Activated T-cell treated with anti-CD3 and anti-CD28 coated beads, Interleukin-2, amount 50 U/mL, for 24 hours (primary cell): ENCODE measurements around the gene SIPA1L3.

ENCODE experiments used
- DNase-seq: peaks from one replicate; pipeline ENCODE4 v3.0.0-alpha.2; 2020
- H3K27ac Mint-ChIP-seq: 2 replicates; pipeline ENCODE4 v1.8.0; 2020; ENCODE audit warnings: mild to moderate bottlenecking, mixed read lengths
- H3K27me3 Mint-ChIP-seq: 2 replicates; pipeline ENCODE4 v1.8.0; 2020; ENCODE audit warnings: mixed read lengths
- H3K36me3 Mint-ChIP-seq: 2 replicates; pipeline ENCODE4 v1.8.0; 2020; ENCODE audit warnings: low read depth, mixed read lengths
- H3K4me1 Mint-ChIP-seq: 2 replicates; pipeline ENCODE4 v1.8.0; 2020; ENCODE audit warnings: low read depth, mixed read lengths
- H3K4me3 Mint-ChIP-seq: 2 replicates; pipeline ENCODE4 v1.8.0; 2020; ENCODE audit warnings: mild to moderate bottlenecking, moderate library complexity, mixed read lengths
- H3K9me3 Mint-ChIP-seq: 2 replicates; pipeline ENCODE4 v1.8.0; 2020; ENCODE audit warnings: mixed read lengths

SIPA1L3 gene

DNA sequence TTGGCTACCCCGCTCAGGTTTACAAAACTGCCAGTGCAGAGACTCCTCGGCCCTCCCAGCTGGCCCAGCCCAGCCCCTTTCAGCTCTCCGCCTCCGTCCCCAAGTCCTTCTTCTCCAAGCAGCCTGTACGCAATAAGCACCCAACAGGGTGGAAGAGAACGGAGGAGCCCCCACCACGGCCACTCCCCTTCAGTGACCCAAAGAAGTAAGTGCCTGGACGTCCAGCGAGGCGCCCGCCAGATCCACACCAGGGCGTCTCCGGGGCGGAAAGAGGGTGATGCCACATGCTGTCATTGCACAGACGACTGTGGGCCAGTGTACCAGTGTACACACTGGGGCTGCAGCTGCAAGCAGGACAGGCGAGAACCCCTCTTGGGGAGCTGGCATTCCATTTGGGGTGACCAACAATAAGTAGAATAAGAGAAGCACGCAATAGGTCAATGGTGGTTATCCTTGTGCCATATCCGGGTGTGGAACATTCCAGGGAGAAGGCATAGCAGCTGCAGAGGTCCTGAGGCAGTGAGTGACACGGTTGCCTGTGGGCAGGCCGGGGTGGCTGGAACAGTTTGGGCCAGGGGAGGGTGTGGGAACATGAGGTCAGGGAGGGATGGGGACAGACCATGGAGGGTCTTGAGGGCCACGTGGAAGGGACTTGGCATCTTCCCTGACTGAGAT is 275.7 kb downstream of the SIPA1L3 start:
- H3K27ac Mint-ChIP-seq, result no peak overlapping the region
- DNase-seq, result no peak
- peaks cover 51% of the 10 kb centered on the region for H3K36me3 Mint-ChIP-seq
- no peaks in the 10 kb centered on the region for H3K27me3 Mint-ChIP-seq
- no peak overlapping the region for H3K4me3 Mint-ChIP-seq
- peaks cover 13% of the 10 kb centered on the region for H3K9me3 Mint-ChIP-seq
- H3K4me1 Mint-ChIP-seq, result no peaks in the 10 kb centered on the region

DNA sequence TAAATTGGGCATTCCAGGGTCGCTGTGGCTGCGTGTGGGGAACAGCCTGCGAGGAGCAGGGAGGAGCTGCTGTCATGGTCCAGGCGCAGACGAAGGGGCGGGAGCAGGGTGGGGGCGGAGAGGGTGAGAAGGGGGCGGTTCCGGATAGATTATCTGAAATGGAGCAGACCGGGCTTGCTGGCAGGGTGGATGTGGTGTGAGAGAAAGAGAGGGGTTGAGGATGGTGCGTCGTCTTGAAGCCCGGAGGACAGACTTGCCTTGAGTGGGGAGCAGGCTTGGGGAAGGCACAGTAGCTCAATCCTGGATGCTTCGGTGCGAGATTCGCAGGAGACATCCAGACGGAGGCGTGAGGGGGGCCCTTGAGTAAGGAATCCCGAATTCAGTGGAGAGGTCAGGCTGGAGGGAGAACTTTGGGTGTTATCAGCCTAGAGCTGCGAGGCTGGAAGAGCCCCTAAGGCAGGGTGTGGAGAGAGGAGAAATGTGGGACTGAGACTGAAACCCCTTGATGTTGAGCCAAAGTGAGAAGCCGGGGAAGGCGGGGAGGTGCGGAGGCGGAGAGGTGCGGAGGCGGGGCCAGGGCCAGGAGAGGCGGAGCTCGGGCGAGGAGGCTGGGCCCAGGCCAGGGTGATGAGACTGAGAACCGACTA is 276.4 kb downstream of the SIPA1L3 start:
- Mint-ChIP-seq H3K9me3 (peaks cover 13% of the 10 kb centered on the region), H3K27me3 (no peaks in the 10 kb centered on the region)

GRCh38 chr19:38184815-38185214 is 277.8 kb downstream of the SIPA1L3 start:
- H3K4me3 Mint-ChIP-seq, result no peak overlapping the region
- peaks cover 4% of the 10 kb centered on the region for H3K4me1 Mint-ChIP-seq
- no peak overlapping the region for H3K27ac Mint-ChIP-seq
- no peak for DNase-seq
- no peaks in the 10 kb centered on the region for H3K27me3 Mint-ChIP-seq
- peaks cover 39% of the 10 kb centered on the region for H3K36me3 Mint-ChIP-seq
- peaks cover 4% of the 10 kb centered on the region for H3K9me3 Mint-ChIP-seq

More for the DNA sequence above, 276.4 kb downstream of the SIPA1L3 start:
- Mint-ChIP-seq H3K36me3 (peaks cover 49% of the 10 kb centered on the region), H3K27ac (no peak overlapping the region), H3K4me3 (no peak overlapping the region), H3K4me1 (no peaks in the 10 kb centered on the region)
- DNase-seq, result no peak

DNA sequence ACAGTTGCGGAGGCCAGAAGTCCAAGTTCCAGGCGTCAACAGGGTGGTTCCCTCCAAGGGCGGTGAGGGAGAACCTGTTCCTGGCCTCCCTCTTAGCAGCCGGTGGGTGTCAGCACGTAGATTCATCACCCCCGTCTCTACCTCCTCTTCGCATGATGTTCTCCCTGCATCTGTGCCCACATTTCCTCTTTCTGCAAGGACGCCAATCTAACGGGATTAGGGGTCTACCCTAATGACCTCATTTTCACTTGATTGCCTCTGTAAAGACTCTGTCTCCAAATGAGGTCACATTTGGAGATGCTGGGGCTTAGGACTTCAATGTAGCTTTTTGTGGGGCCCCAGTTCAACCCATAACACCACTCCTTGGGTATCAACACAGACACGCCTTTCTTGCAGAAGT is 278.6 kb downstream of the SIPA1L3 start:
- peaks cover 9% of the 10 kb centered on the region for H3K4me1 Mint-ChIP-seq
- DNase-seq, result no peak
- no peaks in the 10 kb centered on the region for H3K27me3 Mint-ChIP-seq
- H3K4me3 Mint-ChIP-seq, result no peak overlapping the region
- H3K9me3 Mint-ChIP-seq, result peaks cover 4% of the 10 kb centered on the region
- H3K36me3 Mint-ChIP-seq, result peaks cover 35% of the 10 kb centered on the region
- no peak overlapping the region for H3K27ac Mint-ChIP-seq

GRCh38 chr19:38190061-38190460 is 283.1 kb downstream of the SIPA1L3 start:
- H3K36me3 Mint-ChIP-seq, result peaks cover 20% of the 10 kb centered on the region
- peaks cover 9% of the 10 kb centered on the region for H3K4me1 Mint-ChIP-seq
- H3K27me3 Mint-ChIP-seq, result no peaks in the 10 kb centered on the region
- H3K4me3 Mint-ChIP-seq, result no peak overlapping the region
- peak; percentile 36 for DNase-seq
- H3K27ac Mint-ChIP-seq, result peak overlapping the region; percentile 50
- H3K9me3 Mint-ChIP-seq, result no peaks in the 10 kb centered on the region

- Mint-ChIP-seq H3K36me3 (peaks cover 20% of the 10 kb centered on the region), H3K4me1 (peaks cover 9% of the 10 kb centered on the region), H3K9me3 (no peaks in the 10 kb centered on the region), H3K27ac (no peak overlapping the region), H3K4me3 (no peak overlapping the region), H3K27me3 (no peaks in the 10 kb centered on the region)
- DNase-seq, result no peak
Observed at GRCh38 chr19:38190793-38191192, 283.8 kb downstream of the SIPA1L3 start.

DNA sequence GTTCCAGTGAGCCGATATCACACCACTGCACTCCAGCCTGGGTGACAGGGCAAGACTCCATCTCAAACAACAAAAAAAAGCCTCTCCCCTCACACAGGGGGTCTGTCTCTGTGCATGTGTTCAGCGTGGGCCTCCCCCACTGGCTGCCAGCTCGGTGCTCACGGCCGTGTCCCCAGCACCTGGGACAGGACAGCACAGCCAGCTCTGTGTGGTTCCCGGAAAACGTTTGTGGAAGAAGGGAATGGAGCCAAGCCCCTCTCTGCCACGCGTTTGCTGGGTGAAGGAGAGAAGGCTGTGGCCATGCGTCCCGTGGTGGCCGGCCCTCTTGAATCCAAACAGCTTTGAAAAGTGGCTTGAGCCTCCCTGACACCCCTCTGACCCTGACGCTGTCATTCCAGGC is 284.7 kb downstream of the SIPA1L3 start:
- Mint-ChIP-seq H3K4me3 (no peak overlapping the region), H3K36me3 (peaks cover 21% of the 10 kb centered on the region), H3K27me3 (no peaks in the 10 kb centered on the region)

GRCh38 chr19:38193445-38193844 is 286.4 kb downstream of the SIPA1L3 start:
- no peak overlapping the region for H3K27ac Mint-ChIP-seq
- H3K4me1 Mint-ChIP-seq, result peaks cover 9% of the 10 kb centered on the region
- H3K27me3 Mint-ChIP-seq, result no peaks in the 10 kb centered on the region
- no peaks in the 10 kb centered on the region for H3K9me3 Mint-ChIP-seq
- no peak for DNase-seq
- H3K4me3 Mint-ChIP-seq, result no peak overlapping the region
- H3K36me3 Mint-ChIP-seq, result peaks cover 21% of the 10 kb centered on the region

More for the DNA sequence above, 284.7 kb downstream of the SIPA1L3 start:
- DNase-seq, result no peak
- H3K4me1 Mint-ChIP-seq, result peaks cover 9% of the 10 kb centered on the region
- H3K9me3 Mint-ChIP-seq, result no peaks in the 10 kb centered on the region
- H3K27ac Mint-ChIP-seq, result no peak overlapping the region

GRCh38 chr19:38194061-38194701 is 287.2 kb downstream of the SIPA1L3 start:
- peaks cover 25% of the 10 kb centered on the region for H3K36me3 Mint-ChIP-seq
- peaks cover 7% of the 10 kb centered on the region for H3K4me1 Mint-ChIP-seq
- H3K4me3 Mint-ChIP-seq, result no peak overlapping the region
- no peak overlapping the region for H3K27ac Mint-ChIP-seq
- no peaks in the 10 kb centered on the region for H3K9me3 Mint-ChIP-seq
- DNase-seq, result no peak
- no peaks in the 10 kb centered on the region for H3K27me3 Mint-ChIP-seq

- Mint-ChIP-seq H3K4me3 (no peak overlapping the region), H3K27ac (no peak overlapping the region), H3K4me1 (peaks cover 1% of the 10 kb centered on the region), H3K9me3 (no peaks in the 10 kb centered on the region), H3K27me3 (no peaks in the 10 kb centered on the region), H3K36me3 (peaks cover 24% of the 10 kb centered on the region)
- no peak for DNase-seq
Observed at GRCh38 chr19:38195237-38195636, 288.2 kb downstream of the SIPA1L3 start.

DNA sequence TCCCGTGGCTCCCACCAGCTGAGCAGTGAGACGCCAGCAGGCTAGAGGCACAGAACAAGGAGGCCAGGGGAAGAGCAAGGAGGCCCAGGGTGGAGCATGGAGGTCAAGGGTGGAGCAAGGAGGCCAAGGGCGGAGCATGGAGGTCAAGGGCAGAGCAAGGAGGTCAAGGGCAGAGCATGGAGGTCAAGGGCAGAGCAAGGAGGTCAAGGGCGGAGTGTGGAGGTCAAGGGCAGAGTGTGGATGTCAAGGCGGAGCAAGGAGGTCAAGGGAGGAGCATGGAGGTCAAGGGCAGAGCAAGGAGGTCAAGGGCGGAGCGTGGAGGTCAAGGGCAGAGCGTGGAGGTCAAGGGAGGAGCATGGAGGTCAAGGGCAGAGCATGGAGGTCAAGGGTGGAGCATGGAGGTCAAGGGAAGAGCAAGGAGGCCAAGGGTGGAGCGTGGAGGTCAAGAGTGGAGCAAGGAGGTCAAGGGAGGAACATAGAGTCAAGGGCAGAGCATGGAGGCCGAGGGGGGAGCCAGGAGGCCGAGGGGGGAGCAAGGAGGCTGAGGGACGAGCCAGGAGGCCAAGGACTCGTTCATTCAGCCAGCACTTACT is 289.3 kb downstream of the SIPA1L3 start:
- H3K9me3 Mint-ChIP-seq, result no peaks in the 10 kb centered on the region
- peaks cover 27% of the 10 kb centered on the region for H3K36me3 Mint-ChIP-seq
- H3K27me3 Mint-ChIP-seq, result no peaks in the 10 kb centered on the region
- H3K4me1 Mint-ChIP-seq, result no peaks in the 10 kb centered on the region
- no peak overlapping the region for H3K4me3 Mint-ChIP-seq
- no peak overlapping the region for H3K27ac Mint-ChIP-seq
- no peak for DNase-seq

- Mint-ChIP-seq H3K27me3 (no peaks in the 10 kb centered on the region), H3K4me3 (no peak overlapping the region), H3K27ac (no peak overlapping the region), H3K9me3 (no peaks in the 10 kb centered on the region), H3K4me1 (no peaks in the 10 kb centered on the region), H3K36me3 (peaks cover 26% of the 10 kb centered on the region)
- DNase-seq, result no peak
Observed at GRCh38 chr19:38196948-38197656, 290.1 kb downstream of the SIPA1L3 start.

DNA sequence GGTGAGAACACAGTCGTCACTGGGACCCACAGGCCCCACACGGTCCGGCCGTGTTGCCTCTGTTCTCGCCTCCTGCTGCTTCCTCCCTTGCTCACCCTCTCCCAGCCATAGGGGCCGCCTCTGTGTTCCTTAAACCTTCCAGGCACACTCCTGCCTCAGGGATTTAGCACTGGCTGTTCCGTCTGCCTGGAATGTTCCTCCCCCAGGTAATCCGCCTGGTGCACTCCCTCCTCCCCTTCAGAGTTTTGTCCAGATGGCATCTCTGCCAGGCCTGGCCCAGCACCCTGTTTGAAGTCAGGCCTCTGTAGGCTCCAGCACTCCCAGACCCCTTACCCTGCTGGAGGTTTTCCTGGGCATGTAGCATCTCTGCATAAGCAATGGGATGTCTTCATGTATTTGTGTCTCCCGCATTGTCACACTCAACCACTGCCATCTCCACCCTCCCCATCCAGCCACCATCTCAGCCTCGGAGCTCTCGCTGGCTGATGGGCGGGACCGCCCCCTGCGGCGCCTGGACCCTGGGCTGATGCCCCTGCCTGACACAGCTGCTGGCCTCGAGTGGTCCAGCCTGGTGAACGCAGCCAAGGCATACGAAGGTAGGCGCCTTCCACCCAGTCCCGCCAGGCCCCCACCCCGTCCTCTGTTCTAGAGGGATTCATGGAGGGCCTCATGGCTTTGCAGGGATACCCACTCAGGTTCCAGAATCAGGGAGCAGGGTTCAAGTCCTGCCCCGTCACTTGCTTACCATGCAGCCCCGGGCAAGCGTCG is 291.1 kb downstream of the SIPA1L3 start:
- H3K27me3 Mint-ChIP-seq, result no peaks in the 10 kb centered on the region
- no peak overlapping the region for H3K27ac Mint-ChIP-seq
- H3K4me3 Mint-ChIP-seq, result no peak overlapping the region
- DNase-seq, result no peak
- H3K4me1 Mint-ChIP-seq, result no peaks in the 10 kb centered on the region
- H3K36me3 Mint-ChIP-seq, result peaks cover 31% of the 10 kb centered on the region
- no peaks in the 10 kb centered on the region for H3K9me3 Mint-ChIP-seq

GRCh38 chr19:38199340-38199739 is 292.3 kb downstream of the SIPA1L3 start:
- no peak for DNase-seq
- Mint-ChIP-seq H3K36me3 (peaks cover 34% of the 10 kb centered on the region), H3K27ac (no peak overlapping the region), H3K9me3 (no peaks in the 10 kb centered on the region), H3K27me3 (no peaks in the 10 kb centered on the region), H3K4me3 (no peak overlapping the region), H3K4me1 (no peaks in the 10 kb centered on the region)
